ENCODE data around the gene SARS1.
A peak's percentile ranks its signal among the peaks of the same experiment; 100 is the strongest.
"Not testable (repeated sequence)": the region's sequence is repeated elsewhere in the genome, so short reads cannot be mapped to it uniquely, and the experiment has no call there.

Gene SARS1

DNA sequence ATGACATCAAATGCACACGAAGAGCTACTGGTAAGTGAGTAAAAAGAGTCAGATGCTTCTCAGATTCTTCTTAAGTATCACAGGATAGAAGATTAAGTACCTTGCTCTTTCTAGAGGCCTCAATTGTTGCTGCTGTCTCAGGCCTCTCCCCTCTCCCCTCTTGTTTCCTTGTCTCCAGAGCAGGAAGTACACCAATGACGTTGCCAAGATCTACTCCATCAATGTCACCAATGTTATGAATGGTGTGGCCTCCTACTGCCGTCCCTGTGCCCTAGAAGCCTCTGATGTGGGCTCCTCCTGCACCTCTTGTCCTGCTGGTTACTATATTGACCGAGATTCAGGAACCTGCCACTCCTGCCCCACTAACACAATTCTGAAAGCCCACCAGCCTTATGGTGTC lies 21.3 kb upstream of the SARS1 start:
- DNase-seq (ENCODE audit: low read depth in 2 of 3, low spot score in 1 of 3), result no peak

- peak; percentile 24 to 76 (median 52) for DNase-seq (ENCODE audit: low read depth in 2 of 3, low spot score in 1 of 3)
Observed at GRCh38 chr1:109193653-109194590, 19.8 kb upstream of the SARS1 start.

DNA sequence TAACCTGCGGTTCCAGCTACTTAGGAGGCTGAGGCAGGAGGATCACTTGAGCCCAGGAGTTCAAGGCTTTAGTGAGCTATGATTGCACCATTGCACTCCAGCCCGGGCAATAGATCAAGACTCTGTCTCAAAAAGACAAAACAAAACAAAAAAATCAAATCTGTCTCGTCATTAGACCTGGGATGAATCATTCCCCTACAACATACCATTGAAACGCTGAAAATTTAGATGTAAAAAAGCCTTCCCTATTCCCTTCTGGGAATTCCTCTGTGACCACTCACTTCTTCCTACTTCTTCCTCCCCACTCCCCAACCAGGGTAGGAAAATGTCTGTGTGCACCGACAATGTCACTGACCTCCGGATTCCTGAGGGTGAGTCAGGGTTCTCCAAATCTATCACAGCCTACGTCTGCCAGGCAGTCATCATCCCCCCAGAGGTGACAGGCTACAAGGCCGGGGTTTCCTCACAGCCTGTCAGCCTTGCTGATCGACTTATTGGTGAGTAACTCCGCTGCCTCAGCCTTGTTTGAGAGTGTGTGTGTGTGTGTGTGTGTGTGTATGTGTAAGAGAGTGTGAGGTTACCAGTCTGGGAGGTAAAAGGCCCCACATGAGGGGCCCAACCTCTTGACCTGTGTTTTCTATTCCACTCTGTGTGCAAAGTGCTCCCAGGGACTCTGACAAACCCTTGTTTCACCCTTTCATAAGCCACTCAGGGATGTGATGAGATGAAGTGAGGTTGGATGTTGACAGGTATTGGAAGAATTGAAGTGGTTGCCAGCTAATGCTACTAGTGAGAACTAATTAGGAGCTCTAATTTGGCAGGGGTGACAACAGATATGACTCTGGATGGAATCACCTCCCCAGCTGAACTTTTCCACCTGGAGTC lies 16.3 kb upstream of the SARS1 start:
- DNase-seq (ENCODE audit: low read depth in 2 of 3, low spot score in 1 of 3), result peak in 2 of 3 donors; percentile 21 to 36

- DNase-seq (ENCODE audit: low read depth in 2 of 3, low spot score in 1 of 3), result no peak
Observed at GRCh38 chr1:109198043-109198695, 15.5 kb upstream of the SARS1 start.

GRCh38 chr1:109198745-109199144 lies 15.0 kb upstream of the SARS1 start:
- DNase-seq (ENCODE audit: low read depth in 2 of 3, low spot score in 1 of 3), result no peak

- DNase-seq (ENCODE audit: low read depth in 2 of 3, low spot score in 1 of 3), result no peak
Observed at GRCh38 chr1:109199710-109200109, 14.0 kb upstream of the SARS1 start.

DNA sequence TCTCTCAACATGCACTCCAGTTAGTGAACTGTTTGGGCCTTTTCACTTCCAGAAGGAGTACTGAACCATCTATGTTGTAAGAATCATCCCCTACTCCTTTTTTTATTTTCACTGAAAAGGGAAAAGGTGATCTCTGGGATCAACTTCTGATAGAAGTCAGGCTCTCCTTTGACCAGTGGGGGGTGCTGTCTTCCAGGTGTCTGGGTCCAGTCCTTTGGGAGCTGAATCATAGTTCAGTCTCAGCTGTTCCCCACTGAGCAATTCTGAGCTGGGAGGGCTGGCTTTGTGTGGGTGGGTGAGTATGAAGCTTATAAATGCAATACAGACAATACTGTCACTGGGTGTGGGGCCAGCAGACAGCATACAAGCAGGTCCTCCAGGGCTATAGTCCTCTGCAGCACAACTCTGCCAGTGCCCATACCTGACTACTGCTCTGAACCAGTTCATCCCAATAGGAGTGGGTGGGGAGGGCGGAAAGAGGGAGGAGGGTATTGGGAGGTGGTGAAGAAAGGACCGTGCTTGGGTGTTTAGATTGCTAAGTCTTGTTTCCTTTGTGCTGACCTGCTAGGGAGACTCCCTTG lies 12.5 kb upstream of the SARS1 start:
- peak; percentile 68 to 77 (median 74) for DNase-seq (ENCODE audit: low read depth in 2 of 3, low spot score in 1 of 3)

DNA sequence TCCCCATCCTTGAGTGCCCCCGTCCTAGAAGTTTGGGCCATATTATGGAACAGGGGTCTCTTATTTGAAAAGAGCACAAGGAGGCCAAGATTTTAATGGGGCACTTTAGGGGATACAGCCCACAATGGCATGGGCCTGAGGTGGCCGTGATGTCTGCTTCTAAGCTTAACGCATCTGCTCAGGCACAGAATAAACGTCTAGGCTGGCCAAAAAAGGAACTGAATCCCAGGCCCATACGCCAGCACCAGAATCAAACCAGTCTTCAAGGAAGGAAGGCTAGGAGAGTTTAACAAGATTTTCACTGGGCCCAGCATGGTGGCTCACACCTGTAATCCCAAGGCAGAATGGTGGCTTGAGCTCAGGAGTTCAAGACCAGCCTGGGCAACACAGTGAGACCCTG lies 9.2 kb upstream of the SARS1 start:
- no peak for DNase-seq (ENCODE audit: low read depth in 2 of 3, low spot score in 1 of 3)

DNA sequence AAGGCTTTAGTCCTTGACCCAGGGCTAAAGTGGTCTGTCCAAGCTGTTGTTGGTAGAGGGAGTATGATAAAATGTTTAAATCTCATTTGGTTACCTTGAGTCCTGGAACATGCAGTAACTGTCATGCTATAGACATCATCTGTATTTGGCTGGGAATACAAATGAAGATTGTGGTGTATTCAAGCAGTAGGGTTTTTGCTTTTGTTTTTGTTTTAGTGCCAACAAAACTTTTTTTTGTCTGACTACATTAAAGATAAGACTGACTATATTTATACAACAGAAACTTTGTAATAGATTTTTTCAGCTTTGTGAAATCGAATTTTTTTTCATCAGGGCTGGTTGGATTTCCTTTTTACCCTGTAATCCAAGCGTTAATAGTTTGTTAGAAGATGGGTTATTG lies 7.4 kb upstream of the SARS1 start:
- no peak for DNase-seq (ENCODE audit: low read depth in 2 of 3, low spot score in 1 of 3)

DNA sequence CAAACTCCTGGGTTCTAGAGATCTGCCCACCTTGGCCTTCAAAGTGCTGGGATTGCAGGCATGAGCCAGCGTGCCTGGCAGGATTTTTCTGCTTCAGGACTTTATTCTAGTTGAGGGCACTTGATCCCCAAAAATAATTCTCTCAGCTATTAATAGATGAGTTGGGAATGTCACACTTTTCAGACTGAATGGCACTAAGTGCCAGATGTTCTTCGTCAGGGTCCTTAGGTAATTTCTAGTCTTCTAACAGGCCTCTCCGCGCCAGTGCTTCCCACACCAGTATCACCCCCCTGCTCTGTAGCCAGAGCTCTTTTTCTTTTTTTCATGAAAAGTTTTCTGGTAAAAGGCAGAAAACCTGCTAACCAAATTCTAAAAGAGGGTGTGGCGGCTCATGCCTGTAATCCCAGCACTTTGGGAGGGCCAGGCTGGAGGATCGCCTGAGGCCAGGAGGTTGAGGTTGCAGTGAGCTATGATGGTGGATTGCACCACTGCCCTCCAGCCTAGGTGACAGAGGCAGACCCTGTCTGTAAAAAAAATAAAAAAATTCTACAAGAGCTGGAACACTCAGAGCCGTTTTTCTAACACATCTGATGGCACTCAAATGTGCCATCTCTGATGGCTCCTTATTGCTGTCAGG lies 6.1 kb upstream of the SARS1 start:
- no peak for DNase-seq (ENCODE audit: low read depth in 2 of 3, low spot score in 1 of 3)

GRCh38 chr1:109208394-109208793 lies 5.3 kb upstream of the SARS1 start:
- DNase-seq (ENCODE audit: low read depth in 2 of 3, low spot score in 1 of 3), result no peak

GRCh38 chr1:109208836-109209463 lies 4.8 kb upstream of the SARS1 start:
- no peak for DNase-seq (ENCODE audit: low read depth in 2 of 3, low spot score in 1 of 3)

DNA sequence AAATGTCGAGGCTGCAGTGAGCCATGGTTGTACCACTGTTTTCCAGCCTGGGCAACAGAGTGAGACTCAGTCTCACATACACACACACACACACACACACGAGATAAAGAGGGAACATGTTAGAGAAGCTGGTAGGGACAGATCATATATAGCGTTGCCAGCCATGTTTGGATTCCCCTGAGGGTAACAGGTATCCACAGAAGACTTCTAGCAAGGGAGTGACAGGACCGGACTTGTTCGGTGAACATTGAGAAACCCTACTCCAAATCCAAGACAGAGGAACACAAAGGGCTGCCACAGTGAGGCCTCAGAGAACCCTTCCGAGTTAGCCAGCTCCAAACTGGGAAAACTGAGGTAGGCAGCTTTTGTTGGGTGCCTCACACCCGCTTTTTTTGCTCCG lies 3.7 kb upstream of the SARS1 start:
- no peak for DNase-seq (ENCODE audit: low read depth in 2 of 3, low spot score in 1 of 3)

GRCh38 chr1:109213345-109213823 lies 334 bp upstream of the SARS1 start:
- no peak for DNase-seq (ENCODE audit: low read depth in 2 of 3, low spot score in 1 of 3)

GRCh38 chr1:109214695-109215623 lies 1.2 kb downstream of the SARS1 start:
- DNase-seq (ENCODE audit: low read depth in 2 of 3, low spot score in 1 of 3), result peak in 2 of 3 donors; percentile 26 to 30

DNA sequence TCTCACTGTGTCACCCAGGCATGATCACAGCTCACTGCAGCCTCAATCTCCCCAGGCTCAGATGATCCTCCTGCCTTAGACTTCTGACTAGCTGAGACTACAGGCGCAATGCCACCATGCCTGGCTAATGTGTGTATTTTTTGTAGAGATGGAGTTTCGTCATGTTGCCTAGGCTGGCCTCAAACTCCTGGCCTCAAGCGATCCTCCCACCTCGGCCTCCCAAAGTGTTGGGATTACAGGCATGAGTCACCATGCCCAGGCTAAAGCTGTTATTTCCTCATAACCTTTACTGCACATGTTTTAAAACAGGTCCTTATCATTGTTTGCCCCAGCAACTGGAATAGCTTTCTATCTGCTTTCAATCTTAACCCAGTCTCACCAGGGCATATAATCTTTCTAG lies 2.9 kb downstream of the SARS1 start:
- no peak for DNase-seq (ENCODE audit: low read depth in 2 of 3, low spot score in 1 of 3)

DNA sequence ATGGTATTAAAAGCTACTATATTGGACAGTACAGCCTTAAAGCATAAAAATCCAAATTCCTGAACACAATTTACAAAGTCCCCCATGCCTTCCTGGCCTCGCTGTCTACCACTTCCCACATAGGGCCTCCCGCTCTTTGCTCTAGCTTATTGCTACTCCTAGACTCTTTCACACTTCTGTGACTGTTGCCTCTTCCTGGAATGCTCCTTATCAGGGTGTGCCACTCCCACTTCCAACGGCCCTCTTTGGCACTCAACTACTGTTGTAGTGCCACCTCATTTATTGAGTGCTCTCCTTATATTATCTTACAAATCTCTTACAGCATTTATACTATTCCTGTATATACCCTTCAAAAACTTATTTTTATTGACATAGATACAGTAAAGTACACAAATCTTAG lies 4.8 kb downstream of the SARS1 start:
- no peak for DNase-seq (ENCODE audit: low read depth in 2 of 3, low spot score in 1 of 3)

- DNase-seq (ENCODE audit: low read depth in 2 of 3, low spot score in 1 of 3), result not testable (repeated sequence)
Observed at GRCh38 chr1:109221201-109221600, 7.5 kb downstream of the SARS1 start.

GRCh38 chr1:109225308-109225707 lies 11.6 kb downstream of the SARS1 start:
- no peak for DNase-seq (ENCODE audit: low read depth in 2 of 3, low spot score in 1 of 3)
